K562 (cell line): ENCODE results near the gene FUT6. TPM values are rescaled to one million over a fixed set of nuclear protein-coding genes. Genes with fewer than 3 reads are reported as not detected.

Source experiments
- BRD9 ChIP-seq: fragments of 450-650 bp; IDR thresholded peaks from 2 replicates; pipeline ENCODE4 v1.6.1; 2018; ENCODE audit warnings: low read depth; ENCODE audit not compliant: partially characterized antibody
- CBFB ChIP-seq: sonication (generic); formaldehyde crosslinking; IDR thresholded peaks from 2 replicates; pipeline ENCODE4 v1.4.0; 2020; ENCODE audit warnings: mild to moderate bottlenecking, missing genetic modification reagents
- CBX3 ChIP-seq, 2 experiments: IDR thresholded peaks; 1 replicate in 1 of 2; 2 replicates in 1 of 2; pipeline ENCODE4 v1.6.1; 2012; ENCODE audit warnings: inconsistent platforms in 2 of 2, low read length in 2 of 2, borderline replicate concordance in 1 of 2, control low read depth in 1 of 2
- CTCFL ChIP-seq: IDR thresholded peaks from 2 replicates; pipeline ENCODE4 v1.6.1; 2011; ENCODE audit warnings: borderline replicate concordance, low read depth, mild to moderate bottlenecking, moderate library complexity, low read length; ENCODE audit not compliant: insufficient read depth, poor library complexity, severe bottlenecking
- ELF2 ChIP-seq: fragments of 250-450 bp; sonication (Bioruptor Pico); IDR thresholded peaks from 2 replicates; pipeline ENCODE4 v1.5.0; 2021; ENCODE audit warnings: mild to moderate bottlenecking
- GTF2B ChIP-seq: IDR thresholded peaks from 2 replicates; pipeline ENCODE4 v1.6.1; 2011; ENCODE audit not compliant: insufficient read length; ENCODE audit errors: extremely low read depth
- HNRNPUL1 ChIP-seq: fragments of 200-400 bp; formaldehyde crosslinking; IDR thresholded peaks from 2 replicates; pipeline ENCODE4 v1.6.1; 2017; ENCODE audit warnings: low read length
- ILF3 ChIP-seq: fragments of 450-650 bp; IDR thresholded peaks from 2 replicates; pipeline ENCODE4 v1.6.1; 2018; ENCODE audit warnings: antibody characterized with exemption, mild to moderate bottlenecking, moderate library complexity, borderline replicate concordance
- IRF1 ChIP-seq: sonication (generic); formaldehyde crosslinking; IDR thresholded peaks from 2 replicates; pipeline ENCODE4 v1.8.0; 2022; ENCODE audit warnings: missing genetic modification reagents, mild to moderate bottlenecking, borderline replicate concordance
- MECOM ChIP-seq: fragments of 250-450 bp; sonication (Bioruptor Pico); IDR thresholded peaks from 2 replicates; pipeline ENCODE4 v1.8.0; 2022; ENCODE audit warnings: inconsistent platforms
- MEF2D ChIP-seq: conservative IDR thresholded peaks from 2 replicates; pipeline ENCODE4 v1.6.1; 2016; ENCODE audit warnings: low read depth, missing genetic modification characterization, missing compliant biosample characterization
- MLX ChIP-seq, 2 experiments: fragments of 450-650 bp in 1 of 2; sonication (generic) in 1 of 2; formaldehyde crosslinking; conservative IDR thresholded peaks; 2 replicates each; pipeline versions ENCODE4 v1.4.0 to v1.8.1; 2020 to 2022; ENCODE audit warnings: mild to moderate bottlenecking in 1 of 2, missing genetic modification reagents in 1 of 2
- NFXL1 ChIP-seq: fragments of 450-650 bp; formaldehyde crosslinking; IDR thresholded peaks from 2 replicates; pipeline ENCODE4 v1.4.0; 2021; ENCODE audit warnings: mild to moderate bottlenecking
- TSHZ1 ChIP-seq: fragments of 250-450 bp; sonication (Bioruptor Pico); IDR thresholded peaks from 2 replicates; pipeline ENCODE4 v1.4.0; 2020; ENCODE audit warnings: mild to moderate bottlenecking, moderate library complexity
- ZFP36 ChIP-seq: fragments of 150-350 bp; IDR thresholded peaks from 2 replicates; pipeline ENCODE4 v1.6.1; 2018; ENCODE audit warnings: low read length, low read depth; ENCODE audit not compliant: partially characterized antibody
- ZNF274 ChIP-seq: IDR thresholded peaks from 2 replicates; pipeline ENCODE4 v1.6.1; 2011; ENCODE audit warnings: low read depth, mild to moderate bottlenecking, low read length, moderate library complexity, borderline replicate concordance
- polyA plus RNA-seq, 8 experiments: library from polyadenylated mRNA; depleted of rRNA in 4 of 8; stranded (reverse) in 5 of 8; unstranded in 3 of 8; fragments of >200 nt; fragmentation: Nextera tagmentation in 2 of 8; fragmentation: Illumina TruSeq in 1 of 8; extraction: Ambion mirVana in 2 of 8; extraction: Trizol in 1 of 8; gene quantifications; 2 replicates each; pipeline versions ENCODE4 v1.2.1 to v1.2.3, GENCODE V29; 2011 to 2014; ENCODE audit warnings: inconsistent platforms in 1 of 8, missing spikeins in 1 of 8
- total RNA-seq, 7 experiments: library from RNA; depleted of rRNA in 6 of 7; stranded (reverse); fragments of >200 nt in 6 of 7; fragmentation: Illumina TruSeq in 2 of 7; extraction: Trizol in 2 of 7; gene quantifications; 2 replicates each; pipeline versions ENCODE4 v1.2.1 to v1.2.3, GENCODE V29; 2011 to 2021; ENCODE audit warnings: low replicate concordance in 1 of 7
- TF ChIP-seq, protein P1 (sequence below): fragments of 250-450 bp; sonication (Bioruptor Pico); IDR thresholded peaks from 2 replicates; pipeline ENCODE4 v1.5.0; 2020; ENCODE audit warnings: mild to moderate bottlenecking

Gene FUT6
- total and polyA plus RNA-seq, 9 of the 15 experiments (the other 6 are each of a cell fraction or from before 2014, with no cell fraction given) = 0.04 TPM; not detected in 8

GRCh38 chr19:5805462-5806132 lies 33.9 kb downstream of the FUT6 start (continued):
- TF ChIP-seq GTF2B (no peak), MEF2D (no peak), IRF1 (CRISPR knock-in tag) (no peak), NFXL1 (CRISPR knock-in tag) (no peak), MECOM (no peak), CTCFL (peak; percentile 88), ZNF274 (no peak), CBX3 (IDR thresholded peaks at IDR 0.05; ENCODE audit: borderline replicate concordance in 1 of 2, low read length in 2 of 2) (no peak), TSHZ1 (CRISPR knock-in tag) (no peak), ELF2 (CRISPR knock-in tag) (no peak), CBFB (CRISPR knock-in tag) (0 out of 2 replicates have a peak, but pooled peaks have one; percentile 33), HNRNPUL1 (no peak), ZFP36 (peak; percentile 30), ILF3 (no peak), BRD9 (no peak), MLX (CRISPR knock-in tag; conservative IDR thresholded peaks at IDR 0.05) (no peak)
- TF ChIP-seq, protein P1, sequence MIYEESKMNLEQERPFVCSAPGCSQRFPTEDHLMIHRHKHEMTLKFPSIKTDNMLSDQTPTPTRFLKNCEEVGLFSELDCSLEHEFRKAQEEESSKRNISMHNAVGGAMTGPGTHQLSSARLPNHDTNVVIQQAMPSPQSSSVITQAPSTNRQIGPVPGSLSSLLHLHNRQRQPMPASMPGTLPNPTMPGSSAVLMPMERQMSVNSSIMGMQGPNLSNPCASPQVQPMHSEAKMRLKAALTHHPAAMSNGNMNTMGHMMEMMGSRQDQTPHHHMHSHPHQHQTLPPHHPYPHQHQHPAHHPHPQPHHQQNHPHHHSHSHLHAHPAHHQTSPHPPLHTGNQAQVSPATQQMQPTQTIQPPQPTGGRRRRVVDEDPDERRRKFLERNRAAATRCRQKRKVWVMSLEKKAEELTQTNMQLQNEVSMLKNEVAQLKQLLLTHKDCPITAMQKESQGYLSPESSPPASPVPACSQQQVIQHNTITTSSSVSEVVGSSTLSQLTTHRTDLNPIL = no peak
